ENCODE results near the gene LYRM1.

DNA sequence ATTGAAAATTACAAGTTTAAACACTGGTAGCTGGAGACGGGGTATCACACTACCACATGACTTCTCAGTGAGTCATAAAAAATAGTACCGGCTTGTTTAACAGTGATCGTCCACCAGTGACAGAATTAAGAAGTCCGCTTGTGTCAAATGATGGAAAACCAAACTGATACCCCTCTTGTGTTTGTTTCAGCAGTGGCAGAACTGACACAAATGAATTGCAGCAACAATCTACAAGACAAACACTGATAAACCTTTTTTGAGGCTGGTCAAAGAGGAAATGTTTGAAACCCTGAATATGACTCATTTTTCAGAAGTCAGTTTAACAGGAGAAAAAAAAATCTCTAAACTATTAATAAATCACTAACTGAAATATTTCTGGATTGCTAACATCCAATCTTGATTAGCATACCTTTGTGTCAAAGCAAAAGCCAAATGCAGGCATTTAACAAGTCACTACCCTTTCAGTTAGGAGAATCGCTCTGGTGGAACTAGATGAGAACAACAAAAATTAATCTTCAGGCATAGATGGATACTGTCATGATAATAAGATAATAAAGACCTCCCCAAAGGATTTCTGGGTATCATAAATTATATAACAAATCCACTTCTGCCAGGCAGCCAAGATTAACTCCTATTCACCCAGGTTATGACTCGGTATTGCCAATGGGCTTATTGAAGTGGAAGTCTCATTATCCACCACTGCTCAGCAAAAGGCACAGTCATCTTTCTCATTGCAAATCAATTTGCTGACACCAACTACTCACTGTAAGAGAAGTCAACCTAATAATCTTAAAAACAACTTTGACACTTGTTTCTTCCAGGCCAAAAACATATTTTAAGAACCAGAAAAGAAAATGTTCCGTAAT is 21.2 kb upstream of the LYRM1 start:
- TF ChIP-seq, protein P1, sequence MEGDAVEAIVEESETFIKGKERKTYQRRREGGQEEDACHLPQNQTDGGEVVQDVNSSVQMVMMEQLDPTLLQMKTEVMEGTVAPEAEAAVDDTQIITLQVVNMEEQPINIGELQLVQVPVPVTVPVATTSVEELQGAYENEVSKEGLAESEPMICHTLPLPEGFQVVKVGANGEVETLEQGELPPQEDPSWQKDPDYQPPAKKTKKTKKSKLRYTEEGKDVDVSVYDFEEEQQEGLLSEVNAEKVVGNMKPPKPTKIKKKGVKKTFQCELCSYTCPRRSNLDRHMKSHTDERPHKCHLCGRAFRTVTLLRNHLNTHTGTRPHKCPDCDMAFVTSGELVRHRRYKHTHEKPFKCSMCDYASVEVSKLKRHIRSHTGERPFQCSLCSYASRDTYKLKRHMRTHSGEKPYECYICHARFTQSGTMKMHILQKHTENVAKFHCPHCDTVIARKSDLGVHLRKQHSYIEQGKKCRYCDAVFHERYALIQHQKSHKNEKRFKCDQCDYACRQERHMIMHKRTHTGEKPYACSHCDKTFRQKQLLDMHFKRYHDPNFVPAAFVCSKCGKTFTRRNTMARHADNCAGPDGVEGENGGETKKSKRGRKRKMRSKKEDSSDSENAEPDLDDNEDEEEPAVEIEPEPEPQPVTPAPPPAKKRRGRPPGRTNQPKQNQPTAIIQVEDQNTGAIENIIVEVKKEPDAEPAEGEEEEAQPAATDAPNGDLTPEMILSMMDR (conservative IDR thresholded peaks at IDR 0.05; ENCODE audit: low read depth in 2 of 2), result no peak
- no peak for TF ChIP-seq EZH2 (IDR thresholded peaks at IDR 0.05; ENCODE audit: low read depth, unreplicated experiment)
- TF ChIP-seq CREB1 (CRISPR knock-in tag; IDR thresholded peaks at IDR 0.05; ENCODE audit: low read depth), result no peak
- no peak for TF ChIP-seq NANOG (IDR thresholded peaks at IDR 0.05; ENCODE audit: borderline replicate concordance)
- TF ChIP-seq EZH2phosphoT487 (IDR thresholded peaks at IDR 0.05; ENCODE audit: unreplicated experiment), result no peak
- TF ChIP-seq POLR2AphosphoS5 (IDR thresholded peaks at IDR 0.05; ENCODE audit: low read depth), result no peak
- TF ChIP-seq, protein P2, sequence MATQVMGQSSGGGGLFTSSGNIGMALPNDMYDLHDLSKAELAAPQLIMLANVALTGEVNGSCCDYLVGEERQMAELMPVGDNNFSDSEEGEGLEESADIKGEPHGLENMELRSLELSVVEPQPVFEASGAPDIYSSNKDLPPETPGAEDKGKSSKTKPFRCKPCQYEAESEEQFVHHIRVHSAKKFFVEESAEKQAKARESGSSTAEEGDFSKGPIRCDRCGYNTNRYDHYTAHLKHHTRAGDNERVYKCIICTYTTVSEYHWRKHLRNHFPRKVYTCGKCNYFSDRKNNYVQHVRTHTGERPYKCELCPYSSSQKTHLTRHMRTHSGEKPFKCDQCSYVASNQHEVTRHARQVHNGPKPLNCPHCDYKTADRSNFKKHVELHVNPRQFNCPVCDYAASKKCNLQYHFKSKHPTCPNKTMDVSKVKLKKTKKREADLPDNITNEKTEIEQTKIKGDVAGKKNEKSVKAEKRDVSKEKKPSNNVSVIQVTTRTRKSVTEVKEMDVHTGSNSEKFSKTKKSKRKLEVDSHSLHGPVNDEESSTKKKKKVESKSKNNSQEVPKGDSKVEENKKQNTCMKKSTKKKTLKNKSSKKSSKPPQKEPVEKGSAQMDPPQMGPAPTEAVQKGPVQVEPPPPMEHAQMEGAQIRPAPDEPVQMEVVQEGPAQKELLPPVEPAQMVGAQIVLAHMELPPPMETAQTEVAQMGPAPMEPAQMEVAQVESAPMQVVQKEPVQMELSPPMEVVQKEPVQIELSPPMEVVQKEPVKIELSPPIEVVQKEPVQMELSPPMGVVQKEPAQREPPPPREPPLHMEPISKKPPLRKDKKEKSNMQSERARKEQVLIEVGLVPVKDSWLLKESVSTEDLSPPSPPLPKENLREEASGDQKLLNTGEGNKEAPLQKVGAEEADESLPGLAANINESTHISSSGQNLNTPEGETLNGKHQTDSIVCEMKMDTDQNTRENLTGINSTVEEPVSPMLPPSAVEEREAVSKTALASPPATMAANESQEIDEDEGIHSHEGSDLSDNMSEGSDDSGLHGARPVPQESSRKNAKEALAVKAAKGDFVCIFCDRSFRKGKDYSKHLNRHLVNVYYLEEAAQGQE (IDR thresholded peaks at IDR 0.05; ENCODE audit: unreplicated experiment), result no peak
- no peak for TF ChIP-seq JUNB (IDR thresholded peaks at IDR 0.05; ENCODE audit: unreplicated experiment)
- TF ChIP-seq ZNF114 (CRISPR knock-in tag; IDR thresholded peaks at IDR 0.05), result no peak
- TF ChIP-seq ZNF331 (CRISPR knock-in tag; IDR thresholded peaks at IDR 0.05; ENCODE audit: low read depth), result no peak
- TF ChIP-seq, protein P3, sequence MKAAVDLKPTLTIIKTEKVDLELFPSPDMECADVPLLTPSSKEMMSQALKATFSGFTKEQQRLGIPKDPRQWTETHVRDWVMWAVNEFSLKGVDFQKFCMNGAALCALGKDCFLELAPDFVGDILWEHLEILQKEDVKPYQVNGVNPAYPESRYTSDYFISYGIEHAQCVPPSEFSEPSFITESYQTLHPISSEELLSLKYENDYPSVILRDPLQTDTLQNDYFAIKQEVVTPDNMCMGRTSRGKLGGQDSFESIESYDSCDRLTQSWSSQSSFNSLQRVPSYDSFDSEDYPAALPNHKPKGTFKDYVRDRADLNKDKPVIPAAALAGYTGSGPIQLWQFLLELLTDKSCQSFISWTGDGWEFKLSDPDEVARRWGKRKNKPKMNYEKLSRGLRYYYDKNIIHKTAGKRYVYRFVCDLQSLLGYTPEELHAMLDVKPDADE (IDR thresholded peaks at IDR 0.05), result no peak
